SW 1271 (cell line): ENCODE measurements around the gene TTF1.

Experiments used
- DNase-seq, 2 experiments: peaks; one replicate each; lab custom pipeline; 2025; lab: John Stamatoyannopoulos, UW

Gene TTF1

GRCh38 chr9:132366481-132366880 is 40.2 kb downstream of the TTF1 start:
- DNase-seq, result no peak

GRCh38 chr9:132365986-132366385 is 40.7 kb downstream of the TTF1 start:
- DNase-seq, result no peak

GRCh38 chr9:132364068-132364467 is 42.6 kb downstream of the TTF1 start:
- no peak for DNase-seq

- DNase-seq, result no peak
These were observed 48.9 kb downstream of the TTF1 start for GRCh38 chr9:132357764-132358163.

- no peak for DNase-seq
These were observed 50.2 kb downstream of the TTF1 start for GRCh38 chr9:132356324-132356924.

GRCh38 chr9:132354637-132355355 is 51.8 kb downstream of the TTF1 start, which contains the start of gene SETX:
Gene SETX (minus strand): TSS chr9:132354986. CDS start chr9:132349428, 5,558 bp downstream.
- DNase-seq, result peak; percentile 92 to 97

- DNase-seq, result no peak
These were observed 55.1 kb downstream of the TTF1 start for GRCh38 chr9:132351404-132352045.

- no peak for DNase-seq
These were observed 55.8 kb downstream of the TTF1 start for GRCh38 chr9:132350861-132351315.

- no peak for DNase-seq
These were observed 58.0 kb downstream of the TTF1 start for GRCh38 chr9:132348676-132349075.

- no peak for DNase-seq
These were observed 60.5 kb downstream of the TTF1 start for GRCh38 chr9:132346177-132346576.

- DNase-seq, result no peak
These were observed 65.3 kb downstream of the TTF1 start for GRCh38 chr9:132341177-132341840.

- no peak for DNase-seq
These were observed 72.3 kb downstream of the TTF1 start for GRCh38 chr9:132334364-132334763.

- no peak for DNase-seq
These were observed 73.1 kb downstream of the TTF1 start for GRCh38 chr9:132333556-132333955.

GRCh38 chr9:132328580-132328979 is 78.1 kb downstream of the TTF1 start:
- no peak for DNase-seq

GRCh38 chr9:132327537-132327936 is 79.1 kb downstream of the TTF1 start:
- no peak for DNase-seq
